WTC11 (cell line): Measurements from ENCODE around the gene ST6GALNAC2.

ENCODE experiments used
- ARID4B ChIP-seq: sonication (generic); formaldehyde crosslinking; IDR thresholded peaks from 2 replicates; pipeline ENCODE4 v1.8.0; 2023; ENCODE audit warnings: missing genetic modification reagents, mild to moderate bottlenecking, borderline replicate concordance
- ATF3 ChIP-seq: sonication (generic); formaldehyde crosslinking; conservative IDR thresholded peaks from 2 replicates; pipeline ENCODE4 v1.8.1; 2022; ENCODE audit warnings: mild to moderate bottlenecking, missing genetic modification reagents
- CTCF ChIP-seq: fragments of 200-600 bp; IDR thresholded peaks from 2 replicates; pipeline ENCODE4 v1.8.0; 2022; ENCODE audit warnings: antibody characterized with exemption
- ETV6 ChIP-seq: sonication (generic); formaldehyde crosslinking; IDR thresholded peaks from 2 replicates; pipeline ENCODE4 v1.8.1; 2022; ENCODE audit warnings: mild to moderate bottlenecking, missing genetic modification reagents
- JUN ChIP-seq: sonication (generic); formaldehyde crosslinking; IDR thresholded peaks from 2 replicates; pipeline ENCODE4 v1.8.0; 2023; ENCODE audit warnings: mild to moderate bottlenecking, missing genetic modification reagents
- MAX ChIP-seq: sonication (generic); formaldehyde crosslinking; IDR thresholded peaks from 2 replicates; pipeline ENCODE4 v1.8.0; 2022; ENCODE audit warnings: mild to moderate bottlenecking, missing genetic modification reagents
- NR3C1 ChIP-seq: sonication (generic); formaldehyde crosslinking; conservative IDR thresholded peaks from 2 replicates; pipeline ENCODE4 v1.8.1; 2023; ENCODE audit warnings: low read depth, mild to moderate bottlenecking, missing genetic modification reagents
- TEAD1 ChIP-seq: sonication (generic); formaldehyde crosslinking; IDR thresholded peaks from 2 replicates; pipeline ENCODE4 v1.8.0; 2022; ENCODE audit warnings: mild to moderate bottlenecking, missing genetic modification reagents
- ZNF532 ChIP-seq: fragments of 250-450 bp; sonication (Bioruptor Pico); IDR thresholded peaks from 2 replicates; pipeline ENCODE4 v1.9.0; 2021; ENCODE audit warnings: mild to moderate bottlenecking, borderline replicate concordance

GRCh38 chr17:76594690-76595089 is 9.0 kb upstream of the ST6GALNAC2 start:
- TF ChIP-seq JUN (CRISPR knock-in tag) = no peak
- TF ChIP-seq CTCF = no peak
- TF ChIP-seq MAX (CRISPR knock-in tag) = no peak
- no peak for TF ChIP-seq ATF3 (CRISPR knock-in tag)
- no peak for TF ChIP-seq ETV6 (CRISPR knock-in tag)
- no peak for TF ChIP-seq TEAD1 (CRISPR knock-in tag)
- no peak for TF ChIP-seq ARID4B (CRISPR knock-in tag)
- TF ChIP-seq NR3C1 (CRISPR knock-in tag) = no peak
- no peak for TF ChIP-seq ZNF532 (CRISPR knock-in tag)
